T-helper 1 cell treated with Interleukin-12 subunit alpha and Interleukin-12 subunit beta and Interleukin-4 antibody, amounts not matched to agents 30 ng/mL and 1 ng/mL, for 36 hours (primary cell): ENCODE data around the gene PRR14. TPM values are rescaled to one million over a fixed set of nuclear protein-coding genes. Genes with fewer than 3 reads are reported as not detected.

Experiments
- total RNA-seq: library from RNA; stranded (reverse); gene quantifications from 2 replicates; pipeline ENCODE4 v1.2.3, GENCODE V29; 2022

PRR14 gene
- total RNA-seq, 1 donor from 2014 or later = 90.0 TPM

Other genes with a start within 250 kb of the PRR14 start
- 4.9 and 5.9 TPM in 2 replicates for gene ZNF771, start 243.4 kb upstream of the PRR14 start, total RNA-seq
- 76.4 and 78.5 TPM in 2 replicates for gene DCTPP1, start 220.9 kb upstream of the PRR14 start, total RNA-seq
- 73.8 and 77.3 TPM in 2 replicates for gene SEPHS2, start 205.1 kb upstream of the PRR14 start, total RNA-seq
- 660 and 669 TPM in 2 replicates for gene ITGAL, start 178.2 kb upstream of the PRR14 start, total RNA-seq
- gene ZNF768, start 124.4 kb upstream of the PRR14 start, total RNA-seq = 6.7 and 6.9 TPM in 2 replicates
- gene ZNF747, start 116.1 kb upstream of the PRR14 start, total RNA-seq = 13.8 and 14.1 TPM in 2 replicates
- 21.2 and 22.5 TPM in 2 replicates for gene ZNF764, start 92.6 kb upstream of the PRR14 start, total RNA-seq
- 13.2 and 13.6 TPM in 2 replicates for gene ZNF688, start 79.2 kb upstream of the PRR14 start, total RNA-seq
- 21.5 and 22.4 TPM in 2 replicates for gene ZNF785, start 65.3 kb upstream of the PRR14 start, total RNA-seq
- 13.5 and 13.7 TPM in 2 replicates for gene ZNF689, start 40.6 kb upstream of the PRR14 start, total RNA-seq
- gene FBRS, start 7.5 kb downstream of the PRR14 start, total RNA-seq = 162 and 164 TPM in 2 replicates
- gene SRCAP, start 48.2 kb downstream of the PRR14 start, total RNA-seq = 93.9 and 99.5 TPM in 2 replicates
- 44.6 and 47.4 TPM in 2 replicates for gene PHKG2, start 97.5 kb downstream of the PRR14 start, total RNA-seq
- gene CFAP119, start 111.1 kb downstream of the PRR14 start, total RNA-seq = 1.6 TPM in 2 replicates
- 97.2 and 102 TPM in 2 replicates for gene RNF40, start 111.4 kb downstream of the PRR14 start, total RNA-seq
- gene ZNF629, start 136.2 kb downstream of the PRR14 start, total RNA-seq = 1.9 and 2.1 TPM in 2 replicates
- gene BCL7C, start 243.1 kb downstream of the PRR14 start, total RNA-seq = 26.3 and 26.7 TPM in 2 replicates
- gene CTF1, start 245.7 kb downstream of the PRR14 start, total RNA-seq = 0.12 and 0.39 TPM in 2 replicates